Hepatocyte (in vitro differentiated cells): ENCODE results near the gene ERC2. TPM values are rescaled to one million over a fixed set of nuclear protein-coding genes. Genes with fewer than 3 reads are reported as not detected.

Source experiments
- DNase-seq: peaks from one replicate; pipeline ENCODE4 v3.0.0-alpha.2; 2016; ENCODE audit warnings: low spot score
- H2AFZ ChIP-seq: fragments of 200-600 bp; sonication (generic); 2 replicates; pipeline ENCODE4 v1.6.0; 2016; ENCODE audit warnings: antibody characterized with exemption, mild to moderate bottlenecking
- H3K27ac ChIP-seq: fragments of 200-600 bp; sonication (generic); 2 replicates; pipeline ENCODE4 v1.5.1; 2016; ENCODE audit warnings: mild to moderate bottlenecking
- H3K27me3 ChIP-seq: fragments of 200-600 bp; sonication (generic); 2 replicates; pipeline ENCODE4 v1.6.1; 2016
- H3K36me3 ChIP-seq: fragments of 200-600 bp; sonication (generic); replicated peaks from 2 replicates; pipeline ENCODE4 v1.5.1; 2016; ENCODE audit warnings: low read depth; ENCODE audit not compliant: insufficient read depth
- H3K4me1 ChIP-seq: fragments of 200-600 bp; sonication (generic); 2 replicates; pipeline ENCODE4 v1.5.1; 2016; ENCODE audit warnings: mild to moderate bottlenecking, moderate library complexity; ENCODE audit not compliant: insufficient read depth
- H3K4me2 ChIP-seq: fragments of 200-600 bp; sonication (generic); 2 replicates; pipeline ENCODE4 v1.6.0; 2016
- H3K4me3 ChIP-seq: fragments of 200-600 bp; sonication (generic); 2 replicates; pipeline ENCODE4 v1.5.1; 2016; ENCODE audit warnings: mild to moderate bottlenecking
- H3K79me2 ChIP-seq: fragments of 200-600 bp; sonication (generic); 2 replicates; pipeline ENCODE4 v1.6.0; 2017; ENCODE audit warnings: mild to moderate bottlenecking
- H3K9me2 ChIP-seq: fragments of 200-600 bp; sonication (generic); replicated peaks from 2 replicates; pipeline ENCODE4 v1.6.0; 2017; ENCODE audit warnings: mild to moderate bottlenecking; ENCODE audit not compliant: insufficient read depth
- H3K9me3 ChIP-seq: fragments of 200-600 bp; sonication (generic); 2 replicates; pipeline ENCODE4 v1.5.1; 2016; ENCODE audit warnings: low read depth, mild to moderate bottlenecking
- H4K20me1 ChIP-seq: fragments of 200-600 bp; sonication (generic); 2 replicates; pipeline ENCODE4 v1.6.0; 2016; ENCODE audit warnings: mild to moderate bottlenecking; ENCODE audit not compliant: insufficient read depth, poor library complexity, severe bottlenecking
- EZH2 ChIP-seq: fragments of 200-600 bp; sonication (generic); IDR thresholded peaks from 2 replicates; pipeline ENCODE4 v1.6.1; 2016; ENCODE audit warnings: antibody characterized with exemption, mild to moderate bottlenecking, borderline replicate concordance
- EZH2phosphoT487 ChIP-seq: fragments of 200-600 bp; sonication (generic); IDR thresholded peaks from one replicate; pipeline ENCODE4 v1.6.1; 2018; ENCODE audit warnings: antibody characterized with exemption, mild to moderate bottlenecking, low read depth, moderate library complexity; ENCODE audit not compliant: unreplicated experiment, severe bottlenecking
- WGBS: methylation state at CpG from one replicate; pipeline ENCODE4 v1.1.6; 2016; ENCODE audit warnings: low lambda C conversion rate; ENCODE audit errors: missing lambda C conversion rate; 5-methylcytosine and 5-hydroxymethylcytosine counted together
- polyA plus RNA-seq: library from polyadenylated mRNA; unstranded; fragments of >200 nt; fragmentation: Nextera tagmentation; extraction: Ambion mirVana; gene quantifications from 2 replicates; pipeline ENCODE4 v1.2.1, GENCODE V29; 2016
- total RNA-seq: library from RNA; depleted of rRNA; stranded (reverse); fragments of >200 nt; gene quantifications from 2 replicates; pipeline ENCODE4 v1.2.3, GENCODE V29; 2014
- TF ChIP-seq, protein P1 (sequence below): fragments of 200-600 bp; sonication (generic); IDR thresholded peaks from 2 replicates; pipeline ENCODE4 v1.5.1; 2016; ENCODE audit warnings: antibody characterized with exemption, mild to moderate bottlenecking; ENCODE audit not compliant: poor library complexity

ERC2 gene
- total and polyA plus RNA-seq, 2 experiments from 2014 or later: 1.2 to 5.3 TPM

DNA sequence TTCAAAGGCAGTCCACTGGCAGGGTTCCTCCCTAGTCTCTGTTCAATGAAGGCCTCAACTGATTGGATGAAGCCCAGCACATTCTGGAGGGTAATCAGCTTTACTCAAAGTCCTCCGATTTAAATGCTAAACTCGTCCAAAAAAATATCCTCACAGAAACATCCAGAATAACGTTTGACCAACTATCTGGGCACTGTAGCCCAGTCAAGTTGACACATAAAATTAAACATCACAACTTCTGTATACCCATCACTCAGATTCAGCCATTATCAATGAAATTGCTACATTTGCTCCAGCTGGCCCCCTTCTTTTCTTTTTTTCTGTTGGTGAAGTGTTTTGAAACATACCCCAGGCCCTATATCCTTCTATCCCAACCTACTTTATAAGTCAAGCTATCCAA is 916.6 kb downstream of the ERC2 start:
- H3K79me2 ChIP-seq: no peaks in the 10 kb centered on the region
- peaks cover 30% of the 10 kb centered on the region for H3K4me1 ChIP-seq
- H3K9me3 ChIP-seq: no peaks in the 10 kb centered on the region
- TF ChIP-seq, protein P1, sequence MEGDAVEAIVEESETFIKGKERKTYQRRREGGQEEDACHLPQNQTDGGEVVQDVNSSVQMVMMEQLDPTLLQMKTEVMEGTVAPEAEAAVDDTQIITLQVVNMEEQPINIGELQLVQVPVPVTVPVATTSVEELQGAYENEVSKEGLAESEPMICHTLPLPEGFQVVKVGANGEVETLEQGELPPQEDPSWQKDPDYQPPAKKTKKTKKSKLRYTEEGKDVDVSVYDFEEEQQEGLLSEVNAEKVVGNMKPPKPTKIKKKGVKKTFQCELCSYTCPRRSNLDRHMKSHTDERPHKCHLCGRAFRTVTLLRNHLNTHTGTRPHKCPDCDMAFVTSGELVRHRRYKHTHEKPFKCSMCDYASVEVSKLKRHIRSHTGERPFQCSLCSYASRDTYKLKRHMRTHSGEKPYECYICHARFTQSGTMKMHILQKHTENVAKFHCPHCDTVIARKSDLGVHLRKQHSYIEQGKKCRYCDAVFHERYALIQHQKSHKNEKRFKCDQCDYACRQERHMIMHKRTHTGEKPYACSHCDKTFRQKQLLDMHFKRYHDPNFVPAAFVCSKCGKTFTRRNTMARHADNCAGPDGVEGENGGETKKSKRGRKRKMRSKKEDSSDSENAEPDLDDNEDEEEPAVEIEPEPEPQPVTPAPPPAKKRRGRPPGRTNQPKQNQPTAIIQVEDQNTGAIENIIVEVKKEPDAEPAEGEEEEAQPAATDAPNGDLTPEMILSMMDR: no peak
- TF ChIP-seq EZH2: no peak
- no peak for TF ChIP-seq EZH2phosphoT487
- no peaks in the 10 kb centered on the region for H4K20me1 ChIP-seq
- 92% methylated on average over 3 of the region's 3 CpGs for WGBS
- H3K27me3 ChIP-seq: no peaks in the 10 kb centered on the region
- no peaks in the 10 kb centered on the region for H3K9me2 ChIP-seq
- no peak overlapping the region for H3K4me3 ChIP-seq
- no peak overlapping the region for H3K4me2 ChIP-seq
- peak overlapping the region; percentile 12 for H3K27ac ChIP-seq
- DNase-seq: no peak
- H3K36me3 ChIP-seq: no peaks in the 10 kb centered on the region
- no peak overlapping the region for H2AFZ ChIP-seq

DNA sequence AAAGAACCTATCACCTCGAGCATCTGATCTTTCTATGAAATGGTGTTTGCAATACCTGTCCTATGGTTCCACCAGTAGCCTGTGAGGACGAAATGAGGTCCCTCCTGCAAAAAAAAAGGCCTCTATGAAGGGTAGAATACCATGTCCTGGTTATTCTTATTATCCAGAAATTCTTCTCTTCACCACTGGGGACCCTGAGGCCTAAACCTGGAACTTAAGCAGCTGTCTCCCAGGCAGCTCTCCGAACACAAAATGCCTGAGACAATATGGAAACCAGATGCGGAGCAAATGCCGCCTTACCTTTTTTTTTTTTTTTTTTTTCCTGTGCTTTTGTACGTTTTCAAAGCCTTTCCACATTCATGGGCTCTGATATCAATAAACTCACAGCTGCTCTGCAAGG is 919.1 kb downstream of the ERC2 start:
- H3K36me3 ChIP-seq: no peaks in the 10 kb centered on the region

DNA sequence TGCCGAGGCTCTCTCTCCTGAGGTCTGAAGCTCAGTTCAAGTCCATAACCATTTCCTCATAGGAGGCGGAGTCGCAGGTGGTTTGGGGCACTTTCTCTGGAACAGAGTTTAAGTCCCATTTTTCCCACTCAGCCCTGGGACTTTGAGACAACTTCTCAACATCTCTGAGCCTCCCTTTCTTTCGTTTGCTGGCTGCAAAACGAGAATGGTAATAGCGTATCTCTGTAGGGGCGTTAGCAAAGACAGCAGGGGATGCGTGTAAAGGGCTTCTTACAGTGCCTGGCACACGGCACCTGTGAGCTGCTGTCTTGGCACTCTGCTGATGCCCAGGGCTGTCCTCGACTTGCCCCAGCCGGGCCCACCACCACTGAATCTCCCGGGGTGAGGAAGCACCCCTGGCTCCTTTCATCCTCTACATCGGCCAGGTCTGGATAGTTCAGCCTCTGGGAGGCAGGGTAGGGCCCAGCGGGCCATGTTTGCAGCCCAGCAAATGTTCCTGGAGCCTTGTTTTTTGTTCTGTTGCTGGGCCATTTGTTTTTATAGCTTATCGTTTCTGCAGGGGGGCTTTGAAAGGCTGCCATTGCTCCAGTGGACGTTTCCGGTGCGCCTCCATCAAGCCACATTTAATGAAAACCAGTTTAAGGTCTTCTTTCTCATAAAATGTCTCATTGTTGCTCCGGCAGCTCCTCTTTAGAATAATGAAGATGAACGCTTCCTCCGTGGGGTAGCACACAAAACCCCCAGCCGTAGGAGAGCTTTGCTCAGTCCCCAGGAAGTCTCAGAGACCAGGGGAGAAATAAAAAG is 921.2 kb downstream of the ERC2 start:
- no peak overlapping the region for H2AFZ ChIP-seq
- 79% methylated on average over 22 of the region's 22 CpGs for WGBS

More for the DNA sequence above, 919.1 kb downstream of the ERC2 start:
- Histone ChIP-seq H3K27ac (peak overlapping the region; percentile 23), H3K79me2 (no peaks in the 10 kb centered on the region), H4K20me1 (no peaks in the 10 kb centered on the region), H2AFZ (no peak overlapping the region), H3K9me2 (no peaks in the 10 kb centered on the region), H3K4me3 (no peak overlapping the region), H3K4me1 (peaks cover 12% of the 10 kb centered on the region), H3K27me3 (no peaks in the 10 kb centered on the region), H3K9me3 (no peaks in the 10 kb centered on the region), H3K4me2 (no peak overlapping the region)
- no peak for DNase-seq
- 63% methylated on average over 6 of the region's 6 CpGs for WGBS
- TF ChIP-seq EZH2: no peak
- no peak for TF ChIP-seq EZH2phosphoT487
- TF ChIP-seq, protein P1: peak; percentile 29

More for the DNA sequence above, 921.2 kb downstream of the ERC2 start:
- Histone ChIP-seq H3K9me2 (no peaks in the 10 kb centered on the region), H3K4me3 (no peak overlapping the region), H3K4me2 (no peak overlapping the region), H3K9me3 (no peaks in the 10 kb centered on the region), H4K20me1 (no peaks in the 10 kb centered on the region), H3K27ac (no peak overlapping the region), H3K4me1 (peaks cover 4% of the 10 kb centered on the region), H3K79me2 (no peaks in the 10 kb centered on the region), H3K27me3 (no peaks in the 10 kb centered on the region), H3K36me3 (no peaks in the 10 kb centered on the region)
- TF ChIP-seq EZH2phosphoT487: no peak
- no peak for TF ChIP-seq EZH2
- TF ChIP-seq, protein P1: no peak
- no peak for DNase-seq
